NCI-H1105 (cell line): Measurements from ENCODE around the gene RCOR2.

Experiments
- DNase-seq: peaks from one replicate; lab custom pipeline; 2025; lab: John Stamatoyannopoulos, UW

The RCOR2 gene

DNA sequence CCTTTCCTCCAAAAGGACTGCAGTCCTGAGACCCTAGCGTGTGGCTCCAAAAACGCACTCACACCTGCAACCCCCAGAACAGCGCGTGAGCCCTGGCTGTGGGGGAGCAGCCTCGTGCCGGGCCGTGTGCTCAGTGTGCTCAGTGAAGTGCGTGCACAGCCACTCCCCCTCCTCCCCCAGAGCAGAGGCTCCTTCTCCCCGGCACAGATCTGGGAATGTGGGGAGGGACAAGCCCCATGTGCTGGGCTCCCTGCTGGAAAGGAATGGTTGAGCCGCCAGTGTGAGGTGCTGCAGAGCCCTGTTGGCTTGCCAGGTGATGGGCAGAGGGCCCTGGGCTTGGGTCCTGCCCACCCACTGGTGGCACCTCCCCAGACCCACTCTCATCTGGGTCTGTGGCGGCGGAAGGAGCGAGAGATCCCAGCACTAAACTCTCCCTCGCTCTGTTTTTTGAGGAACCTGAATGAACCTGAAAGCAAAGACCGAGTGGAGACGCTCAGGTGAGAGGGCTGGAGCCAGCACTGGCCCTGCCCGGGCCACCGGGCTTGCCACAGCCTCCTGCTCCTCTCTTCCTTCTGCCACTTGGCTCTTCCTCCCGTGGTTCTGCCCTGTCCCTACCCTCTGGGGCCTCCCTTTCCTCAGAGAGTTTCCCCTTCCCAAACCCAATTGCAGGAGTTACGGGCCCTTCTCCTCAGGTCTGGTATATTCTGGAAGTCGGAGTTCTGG is 9.0 kb downstream of the RCOR2 start:
- DNase-seq: no peak

- no peak for DNase-seq
These were observed 9.9 kb downstream of the RCOR2 start for GRCh38 chr11:63907063-63907462.

DNA sequence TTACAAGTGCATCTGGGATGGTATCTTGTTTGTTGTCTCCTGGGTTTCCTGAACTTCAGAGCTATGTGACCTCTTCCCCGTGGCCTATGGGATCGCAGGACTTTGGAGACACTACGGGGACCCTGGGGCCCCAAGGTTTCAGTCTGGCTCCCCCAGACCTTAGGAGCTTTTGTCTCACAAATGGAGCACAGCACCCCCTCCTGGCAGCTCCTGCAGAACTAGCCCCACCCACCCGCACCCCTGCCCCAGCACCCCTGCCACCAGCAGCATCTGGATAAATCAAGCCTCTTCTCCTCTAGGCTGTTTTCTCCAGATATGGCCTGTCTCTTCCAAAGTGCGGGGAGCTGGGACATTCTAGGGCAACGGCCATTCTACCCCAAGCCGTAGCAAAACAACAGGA is 10.4 kb downstream of the RCOR2 start:
- no peak for DNase-seq

- DNase-seq: no peak
These were observed 10.9 kb downstream of the RCOR2 start for GRCh38 chr11:63906087-63906486.

GRCh38 chr11:63905179-63905578 is 11.8 kb downstream of the RCOR2 start:
- DNase-seq: no peak

DNA sequence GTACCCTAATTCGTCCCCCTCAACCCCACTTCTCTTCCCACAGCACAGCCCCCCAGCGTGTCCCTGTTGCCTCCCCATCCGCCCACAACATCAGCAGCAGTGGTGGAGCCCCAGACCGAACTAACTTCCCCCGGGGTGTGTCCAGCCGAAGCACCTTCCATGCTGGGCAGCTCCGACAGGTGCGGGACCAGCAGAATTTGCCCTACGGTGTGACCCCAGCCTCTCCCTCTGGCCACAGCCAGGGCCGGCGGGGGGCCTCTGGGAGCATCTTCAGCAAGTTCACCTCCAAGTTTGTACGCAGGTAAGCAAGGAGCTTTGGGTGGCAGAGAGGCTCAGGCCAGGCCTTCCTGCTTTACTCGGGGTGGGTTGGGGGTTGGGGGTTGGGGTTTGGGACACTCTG is 12.2 kb downstream of the RCOR2 start:
- DNase-seq: no peak

DNA sequence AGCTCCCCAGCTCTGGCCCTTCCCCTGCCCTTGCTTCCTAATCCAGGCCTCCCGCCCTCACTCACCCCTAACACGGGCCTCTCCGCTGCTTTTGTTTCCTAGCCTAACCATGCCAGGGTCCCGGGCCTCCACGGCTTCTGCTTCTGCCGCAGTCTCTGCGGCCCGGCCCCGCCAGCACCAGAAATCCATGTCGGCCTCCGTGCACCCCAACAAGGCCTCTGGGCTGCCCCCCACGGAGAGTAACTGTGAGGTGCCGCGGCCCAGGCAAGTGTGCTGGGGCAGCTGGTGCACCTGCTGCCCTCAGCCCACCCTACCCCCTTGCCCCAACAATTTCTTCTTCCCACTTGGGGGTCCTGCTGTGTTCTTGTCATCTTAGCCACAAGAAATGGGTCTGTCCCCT is 13.1 kb downstream of the RCOR2 start:
- no peak for DNase-seq

GRCh38 chr11:63901660-63902059 is 15.3 kb downstream of the RCOR2 start:
- DNase-seq: no peak

DNA sequence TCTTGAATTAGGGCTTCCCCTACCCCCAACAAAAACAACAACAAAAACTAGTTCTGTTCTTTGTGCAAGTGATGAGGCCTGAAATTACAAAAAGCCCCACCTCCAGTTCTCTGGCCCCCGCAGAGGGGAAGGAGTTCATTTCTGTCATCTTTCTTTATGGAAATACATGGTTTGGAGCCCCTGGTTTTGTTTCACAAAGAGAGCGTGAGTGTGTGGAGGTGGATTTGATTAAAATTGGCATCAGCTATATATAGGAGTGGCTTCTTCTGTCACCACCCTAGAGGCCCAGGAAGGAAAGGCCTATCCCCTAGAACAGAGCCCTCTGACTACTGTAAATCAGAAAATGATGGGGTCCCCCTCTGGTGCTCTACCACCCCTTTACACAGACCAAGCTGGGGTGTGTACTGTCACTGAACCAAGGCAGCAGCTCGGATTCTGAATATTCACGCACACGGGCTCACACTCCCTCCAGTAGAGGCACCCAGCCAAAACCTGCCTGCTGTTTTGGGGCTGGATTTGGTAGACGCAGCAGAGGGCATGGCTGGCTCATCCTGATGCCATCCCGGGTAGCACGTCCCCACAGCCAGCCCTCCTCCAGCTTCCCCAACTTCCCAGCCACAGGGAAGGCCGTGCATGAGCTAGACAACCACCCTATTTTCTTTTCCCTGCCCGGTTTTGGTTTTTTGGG is 19.4 kb downstream of the RCOR2 start:
- DNase-seq: no peak

GRCh38 chr11:63896071-63896470 is 20.9 kb downstream of the RCOR2 start:
- DNase-seq: no peak

DNA sequence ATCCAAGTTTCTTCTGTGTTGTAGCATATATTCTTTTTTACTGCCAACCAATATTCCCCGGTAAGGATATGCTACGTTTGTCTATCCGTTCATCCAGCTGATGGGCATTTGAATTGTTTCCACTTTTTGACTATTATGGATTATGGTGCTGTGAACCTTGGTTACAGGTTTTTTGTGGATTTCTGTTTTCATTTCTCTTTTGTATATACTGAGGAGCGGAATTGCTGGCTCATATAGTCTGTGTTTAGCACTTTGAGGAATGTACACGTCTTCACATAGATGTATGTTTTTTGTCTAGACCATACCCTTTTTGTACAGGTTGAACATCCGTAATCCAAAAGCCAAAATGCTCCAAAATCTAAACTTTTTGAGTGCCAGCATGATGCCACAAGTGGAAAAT is 23.6 kb downstream of the RCOR2 start:
- DNase-seq: no peak

DNA sequence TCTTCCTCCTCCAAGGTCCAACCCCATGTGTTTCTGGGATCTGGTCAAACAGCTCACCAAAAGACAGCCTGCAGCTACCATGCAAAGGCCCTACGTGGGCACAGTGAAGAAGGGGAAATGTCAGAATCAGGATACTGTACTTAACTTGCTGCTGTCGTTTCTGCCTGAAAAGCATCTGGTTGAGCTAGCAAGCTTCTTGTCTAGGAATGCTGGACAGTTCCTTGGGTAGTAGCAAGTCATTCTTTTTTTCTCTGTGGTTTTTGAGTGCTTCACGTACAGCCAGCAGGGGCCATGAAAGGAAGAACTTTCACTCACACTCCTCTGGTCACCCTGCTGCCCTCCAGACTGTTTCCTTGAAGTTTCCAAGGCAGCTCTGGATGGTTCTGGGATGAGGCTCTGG is 24.7 kb downstream of the RCOR2 start:
- DNase-seq: no peak

GRCh38 chr11:63890368-63890767 is 26.6 kb downstream of the RCOR2 start:
- no peak for DNase-seq

- DNase-seq: no peak
These were observed 27.6 kb downstream of the RCOR2 start for GRCh38 chr11:63889344-63889743.

- DNase-seq: peak; percentile 38
These were observed 28.5 kb downstream of the RCOR2 start for GRCh38 chr11:63888170-63889086.

- DNase-seq: no peak
These were observed 29.5 kb downstream of the RCOR2 start for GRCh38 chr11:63887386-63887999.

- DNase-seq: no peak
These were observed 32.6 kb downstream of the RCOR2 start for GRCh38 chr11:63884196-63884932.

DNA sequence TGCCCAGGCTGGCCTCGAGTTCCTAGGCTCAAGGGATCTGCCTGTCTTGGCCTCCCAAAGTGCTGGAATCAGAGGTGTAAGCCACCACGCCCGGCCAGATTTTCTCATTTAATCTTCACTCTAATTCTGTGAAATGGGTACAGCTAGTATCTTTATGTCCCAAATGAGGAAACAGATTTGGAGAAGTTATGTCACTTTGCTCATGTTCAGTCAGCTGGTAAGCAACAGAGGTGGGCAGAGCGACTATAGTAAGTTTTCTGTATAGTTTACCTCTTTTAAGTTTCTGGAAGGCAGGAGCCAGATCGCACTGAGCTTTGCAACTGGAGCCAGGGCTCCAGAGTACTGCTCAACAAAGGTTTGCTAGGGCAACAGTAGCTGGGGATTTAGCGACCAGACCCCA is 33.2 kb downstream of the RCOR2 start:
- DNase-seq: no peak

DNA sequence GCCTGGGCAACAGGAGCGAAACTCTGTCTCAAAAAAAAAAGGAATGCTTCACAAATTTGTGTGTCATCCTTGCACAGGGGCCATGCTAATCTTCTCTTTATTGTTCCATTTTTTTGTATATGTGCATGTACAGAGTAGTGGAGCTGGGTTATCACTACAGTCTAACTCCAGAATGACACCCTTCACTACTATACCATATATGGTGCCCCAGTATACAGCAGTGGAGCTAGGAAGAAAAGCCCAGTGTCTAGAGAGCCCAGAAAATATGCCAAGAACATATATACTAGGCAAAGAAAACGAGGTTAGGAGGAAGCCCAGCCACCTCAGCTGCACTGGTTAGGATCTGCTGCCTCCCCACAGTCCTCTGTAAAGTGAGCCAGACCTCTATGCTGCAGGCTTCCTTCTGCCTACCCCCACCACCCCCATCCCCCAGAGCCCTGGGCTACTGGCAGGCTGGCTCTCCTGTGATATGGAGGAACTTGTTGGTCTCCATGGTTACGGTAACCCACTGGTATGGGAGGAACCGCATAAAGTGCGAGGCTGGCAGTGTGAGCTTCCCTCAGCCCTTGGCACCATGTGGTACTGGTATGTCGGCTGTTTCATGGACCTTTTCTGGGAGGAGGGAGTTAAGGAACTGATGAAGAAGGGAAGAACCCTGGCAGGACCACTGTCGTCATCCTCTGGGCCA is 34.3 kb downstream of the RCOR2 start:
- no peak for DNase-seq

DNA sequence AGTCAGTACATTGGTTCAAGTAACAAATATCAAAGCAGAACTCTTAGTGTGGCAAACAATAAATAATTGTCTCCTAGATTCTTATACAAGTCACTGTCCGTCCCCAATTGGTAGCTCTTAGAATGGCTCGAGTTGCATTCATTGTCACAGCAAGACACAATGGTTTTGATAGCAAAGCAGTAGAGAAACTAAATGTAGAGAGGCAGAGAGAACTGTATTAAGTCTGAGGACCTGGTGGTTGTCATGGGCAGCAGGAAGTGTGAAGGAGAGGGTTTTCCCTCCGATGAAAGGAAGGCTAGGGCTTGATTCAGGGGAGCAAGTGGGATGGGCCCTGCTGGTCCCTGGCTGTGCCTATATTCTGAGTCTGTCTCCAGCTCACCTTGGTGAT is 36.6 kb downstream of the RCOR2 start:
- DNase-seq: no peak
